ENCODE results near the gene SIRT3. TPM values are rescaled to one million over a fixed set of nuclear protein-coding genes. Genes with fewer than 3 reads are reported as not detected.

SIRT3 gene
- polyA plus RNA-seq, 1 donor (not counting 4 experiments of a cell fraction or from before 2014, with no cell fraction given) = 12.6 TPM

DNA sequence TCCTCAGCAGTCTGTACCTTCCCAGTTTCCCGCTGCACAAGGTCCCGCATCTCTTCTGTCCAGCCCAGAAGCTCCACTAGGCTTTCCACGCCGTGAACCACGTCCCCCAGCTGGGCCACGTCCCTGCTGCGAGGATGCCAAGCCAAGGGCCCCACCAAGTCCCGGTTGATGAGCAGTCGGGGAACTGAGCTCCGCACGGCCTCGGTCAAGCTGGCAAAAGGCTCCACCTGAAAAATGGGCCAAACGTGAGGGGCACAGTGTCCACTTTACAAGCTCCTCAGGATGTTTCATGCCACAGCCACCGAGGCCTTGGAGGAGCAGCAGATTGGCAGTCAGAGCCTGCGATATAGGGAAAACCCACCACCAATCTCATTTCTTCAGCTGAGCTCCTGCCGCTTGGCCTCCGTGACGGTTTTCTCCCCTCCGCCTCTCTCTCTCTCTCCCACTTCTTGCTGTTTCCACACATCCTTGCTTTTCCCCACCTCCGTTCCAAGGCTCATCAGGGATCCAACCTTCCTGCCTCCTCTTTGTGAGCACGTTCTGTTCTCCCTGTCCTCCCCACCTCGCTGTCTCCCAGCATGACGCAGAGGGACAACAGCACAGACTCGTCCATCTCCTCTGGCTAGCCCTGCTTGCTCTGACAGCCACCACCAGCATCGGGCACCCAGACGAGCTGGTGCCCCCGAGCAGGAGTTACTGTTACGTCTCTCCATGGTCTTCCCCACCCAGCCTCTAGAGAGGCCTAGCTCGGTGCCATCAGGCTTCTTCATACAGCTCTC is 17.1 kb downstream of the SIRT3 start:
- DNase-seq (ENCODE audit: low read depth, low spot score) = no peak
- no peaks in the 10 kb centered on the region for H3K79me2 ChIP-seq (ENCODE audit: control insufficient read depth, insufficient read depth, low read length)
- TF ChIP-seq EZH2 (IDR thresholded peaks at IDR 0.05; ENCODE audit: low read length) = no peak
- TF ChIP-seq, protein P1, sequence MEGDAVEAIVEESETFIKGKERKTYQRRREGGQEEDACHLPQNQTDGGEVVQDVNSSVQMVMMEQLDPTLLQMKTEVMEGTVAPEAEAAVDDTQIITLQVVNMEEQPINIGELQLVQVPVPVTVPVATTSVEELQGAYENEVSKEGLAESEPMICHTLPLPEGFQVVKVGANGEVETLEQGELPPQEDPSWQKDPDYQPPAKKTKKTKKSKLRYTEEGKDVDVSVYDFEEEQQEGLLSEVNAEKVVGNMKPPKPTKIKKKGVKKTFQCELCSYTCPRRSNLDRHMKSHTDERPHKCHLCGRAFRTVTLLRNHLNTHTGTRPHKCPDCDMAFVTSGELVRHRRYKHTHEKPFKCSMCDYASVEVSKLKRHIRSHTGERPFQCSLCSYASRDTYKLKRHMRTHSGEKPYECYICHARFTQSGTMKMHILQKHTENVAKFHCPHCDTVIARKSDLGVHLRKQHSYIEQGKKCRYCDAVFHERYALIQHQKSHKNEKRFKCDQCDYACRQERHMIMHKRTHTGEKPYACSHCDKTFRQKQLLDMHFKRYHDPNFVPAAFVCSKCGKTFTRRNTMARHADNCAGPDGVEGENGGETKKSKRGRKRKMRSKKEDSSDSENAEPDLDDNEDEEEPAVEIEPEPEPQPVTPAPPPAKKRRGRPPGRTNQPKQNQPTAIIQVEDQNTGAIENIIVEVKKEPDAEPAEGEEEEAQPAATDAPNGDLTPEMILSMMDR (optimal IDR thresholded peaks at IDR 0.05 in 1 of 3, IDR thresholded peaks at IDR 0.05 in 1 of 3, conservative IDR thresholded peaks at IDR 0.05 in 1 of 3; ENCODE audit: extremely low read depth in 1 of 3, insufficient read depth in 2 of 3, low read length in 3 of 3) = no peak
- dilution Hi-C loops (cut with MboI; ENCODE audit: extremely low pct_ligation_motif_present, low sequenced_read_pairs) = no loop called here
- FAIRE-seq = no peak
- no peaks in the 10 kb centered on the region for H3K9me3 ChIP-seq (ENCODE audit: control insufficient read depth, low read depth, low read length)
- H4K20me1 ChIP-seq (ENCODE audit: control insufficient read depth, extremely low read depth, insufficient read depth, low read length) = peaks cover 3% of the 10 kb centered on the region
- no peak overlapping the region for H3K9ac ChIP-seq (ENCODE audit: control insufficient read depth, extremely low read depth, insufficient read depth, low read length)
- no peaks in the 10 kb centered on the region for H3K9me1 ChIP-seq (ENCODE audit: control insufficient read depth, extremely low read depth, insufficient read depth, low read length)
- H3K36me3 ChIP-seq (ENCODE audit: control insufficient read depth in 2 of 2, extremely low read depth in 1 of 2, insufficient read depth in 2 of 2, low read length in 2 of 2) = peaks cover 11 to 20% of the 10 kb centered on the region in 2 experiments
- no peak overlapping the region for H2AFZ ChIP-seq (ENCODE audit: control insufficient read depth, low read length)
- H3K27ac ChIP-seq (ENCODE audit: control insufficient read depth, insufficient read depth, low read length) = no peak overlapping the region
- H3K4me3 ChIP-seq (ENCODE audit: control insufficient read depth in 2 of 3, extremely low read depth in 1 of 3, insufficient read depth in 2 of 3, low read depth in 1 of 3, low read length in 3 of 3) = no peak overlapping the region
- H3K4me2 ChIP-seq (ENCODE audit: control insufficient read depth, extremely low read depth, insufficient read depth, low read depth, low read length) = no peak overlapping the region
- peaks cover 7% of the 10 kb centered on the region for H3K4me1 ChIP-seq (ENCODE audit: control insufficient read depth, extremely low read depth, insufficient read depth, low read length)
- no peaks in the 10 kb centered on the region for H3K27me3 ChIP-seq (ENCODE audit: control insufficient read depth, extremely low read depth, insufficient read depth, low read length)

DNA sequence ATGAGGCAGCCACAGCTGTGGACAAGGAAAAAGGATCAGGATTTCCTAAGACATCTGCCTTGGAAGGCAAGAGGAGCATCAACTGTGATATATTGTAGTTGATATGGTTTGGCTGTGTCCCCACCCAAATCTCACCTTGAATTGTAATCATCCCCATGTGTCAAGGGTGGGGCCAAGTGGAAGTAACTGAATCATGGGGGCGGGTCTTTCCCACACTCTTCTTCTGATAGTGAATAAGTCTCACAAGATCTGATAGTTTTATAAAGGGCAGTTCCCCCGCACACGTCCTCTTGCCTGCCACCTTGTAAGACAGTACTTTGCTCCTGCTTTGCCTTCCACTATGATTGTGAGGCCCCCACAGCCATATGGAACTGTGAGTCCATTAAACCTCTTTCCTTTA is 18.4 kb downstream of the SIRT3 start:
- Histone ChIP-seq H3K4me2 (ENCODE audit: control insufficient read depth, extremely low read depth, insufficient read depth, low read depth, low read length) (no peak overlapping the region), H3K27me3 (ENCODE audit: control insufficient read depth, extremely low read depth, insufficient read depth, low read length) (no peaks in the 10 kb centered on the region), H4K20me1 (ENCODE audit: control insufficient read depth, extremely low read depth, insufficient read depth, low read length) (peaks cover 3% of the 10 kb centered on the region), H3K36me3 (ENCODE audit: control insufficient read depth in 2 of 2, extremely low read depth in 1 of 2, insufficient read depth in 2 of 2, low read length in 2 of 2) (peaks cover 20 to 31% of the 10 kb centered on the region in 2 experiments), H3K9me3 (ENCODE audit: control insufficient read depth, low read depth, low read length) (no peaks in the 10 kb centered on the region), H3K9me1 (ENCODE audit: control insufficient read depth, extremely low read depth, insufficient read depth, low read length) (no peaks in the 10 kb centered on the region), H3K27ac (ENCODE audit: control insufficient read depth, insufficient read depth, low read length) (no peak overlapping the region), H3K4me3 (ENCODE audit: control insufficient read depth in 2 of 3, extremely low read depth in 1 of 3, insufficient read depth in 2 of 3, low read depth in 1 of 3, low read length in 3 of 3) (no peak overlapping the region), H3K9ac (ENCODE audit: control insufficient read depth, extremely low read depth, insufficient read depth, low read length) (no peak overlapping the region), H3K4me1 (ENCODE audit: control insufficient read depth, extremely low read depth, insufficient read depth, low read length) (peaks cover 5% of the 10 kb centered on the region), H2AFZ (ENCODE audit: control insufficient read depth, low read length) (no peak overlapping the region), H3K79me2 (ENCODE audit: control insufficient read depth, insufficient read depth, low read length) (peaks cover 4% of the 10 kb centered on the region)
- TF ChIP-seq, protein P1 (optimal IDR thresholded peaks at IDR 0.05 in 1 of 3, IDR thresholded peaks at IDR 0.05 in 1 of 3, conservative IDR thresholded peaks at IDR 0.05 in 1 of 3; ENCODE audit: extremely low read depth in 1 of 3, insufficient read depth in 2 of 3, low read length in 3 of 3) = no peak
- TF ChIP-seq EZH2 (IDR thresholded peaks at IDR 0.05; ENCODE audit: low read length) = no peak
- dilution Hi-C loops (cut with MboI; ENCODE audit: extremely low pct_ligation_motif_present, low sequenced_read_pairs) = no loop called here
- DNase-seq (ENCODE audit: low read depth, low spot score) (no peak), FAIRE-seq (no peak)

All from keratinocyte (primary cell).